ENCODE data around the gene KLKB1.

DNA sequence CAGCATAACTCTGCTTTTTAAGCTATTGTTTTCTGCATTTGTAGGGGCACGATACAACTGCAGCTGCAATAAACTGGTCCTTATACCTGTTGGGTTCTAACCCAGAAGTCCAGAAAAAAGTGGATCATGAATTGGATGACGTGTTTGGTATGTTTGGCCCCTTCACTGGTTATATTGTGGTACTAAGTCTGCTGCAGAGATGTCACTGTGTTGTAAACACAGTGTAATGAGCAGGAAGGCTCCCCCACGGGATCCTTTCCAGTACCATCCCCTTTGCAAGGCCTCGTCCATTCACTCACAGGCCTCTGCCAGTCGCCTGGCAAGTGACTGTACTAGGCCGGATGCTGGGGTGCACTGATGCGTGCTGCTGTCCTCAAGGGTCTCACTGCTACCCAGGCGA lies 22.2 kb upstream of the KLKB1 start:
- TF ChIP-seq POLR2AphosphoS5 (IDR thresholded peaks at IDR 0.05) (no peak), POLR2A (IDR thresholded peaks at IDR 0.05) (no peak)
